ENCODE measurements around the gene RAB6A. TPM values are rescaled to one million over a fixed set of nuclear protein-coding genes. Genes with fewer than 3 reads are reported as not detected.

RAB6A gene
- total and polyA plus RNA-seq, 10 of the 15 experiments (the other 5 are each of a cell fraction or from before 2014, with no cell fraction given), result 9.8 to 107 (median 34.1) TPM

GRCh38 chr11:73663604-73664495 lies 97.0 kb downstream of the RAB6A start:
- intact Hi-C loops (cut with micrococcal nuclease; ENCODE audit: unreplicated experiment), result loop anchor here (5.0 kb wide), 1 partner anchor 247 kb away; no protein-coding TSS in a partner anchor
- CTCF ChIA-PET, result interaction anchor here (0.6 to 8.1 kb wide), 6 partner anchors 39 to 313 kb away, joined by 3 to 173 read pairs (median 48); partner anchors contain the start of gene RAB6A
- no peaks in the 10 kb centered on the region for H4K20me1 ChIP-seq (ENCODE audit: control insufficient read depth, insufficient read depth)
- FAIRE-seq (no peak), DNase-seq (ENCODE audit: low read depth, low spot score) (no peak), ATAC-seq (no peak)
- no peaks in the 10 kb centered on the region for H3K9me3 ChIP-seq (replicated peaks; ENCODE audit: control insufficient read depth, insufficient read depth, low read length)
- SMC1A ChIA-PET (ENCODE audit: uncharacterized antibody, unreplicated experiment), result interaction anchor here (1.3 to 6.3 kb wide), 6 partner anchors 16 to 313 kb away, joined by 3 to 79 read pairs (median 37); no protein-coding TSS in a partner anchor
- POLR2A ChIA-PET, result interaction anchor here (0.6 kb wide), 1 partner anchor 87 kb away, joined by 5 read pairs; no protein-coding TSS in a partner anchor
- H3K9ac ChIP-seq (ENCODE audit: control insufficient read depth, insufficient read depth, low read length), result no peak overlapping the region
- in situ Hi-C loops (cut with MboI), result loop anchor here (5.0 kb wide), 2 partner anchors 262 to 312 kb away; no protein-coding TSS in a partner anchor
- H2AFZ ChIP-seq (ENCODE audit: control insufficient read depth, low read depth, low read length), result no peak overlapping the region
- H3K36me3 ChIP-seq (ENCODE audit: control insufficient read depth in 2 of 2, insufficient read depth in 2 of 2, low read length in 1 of 2), result no peaks in the 10 kb centered on the region
- TF ChIP-seq CHD2 (IDR thresholded peaks at IDR 0.05; ENCODE audit: borderline replicate concordance, low read depth, low read length), result no peak
- no peak for TF ChIP-seq NR2F1 (conservative IDR thresholded peaks at IDR 0.05)
- TF ChIP-seq CEBPZ (IDR thresholded peaks at IDR 0.05; ENCODE audit: low read depth, low read length), result no peak
- TF ChIP-seq SIN3A (IDR thresholded peaks at IDR 0.05; ENCODE audit: low read depth, low read length), result no peak
- H3K79me2 ChIP-seq (ENCODE audit: control insufficient read depth, insufficient read depth, low read length), result no peaks in the 10 kb centered on the region
- H3K4me3 ChIP-seq, result no peak overlapping the region
- H3K4me1 ChIP-seq (ENCODE audit: control insufficient read depth, insufficient read depth, low read length), result no peaks in the 10 kb centered on the region
- RAD21 ChIA-PET (ENCODE audit: unreplicated experiment), result interaction anchor here (0.6 to 5.2 kb wide), 4 partner anchors 19 to 313 kb away, joined by 3 to 64 read pairs (median 4); no protein-coding TSS in a partner anchor
- WGBS (ENCODE audit: insufficient coverage, insufficient replicate concordance, low lambda C conversion rate, missing lambda C conversion rate), result 65% methylated on average over 3 of the region's 3 CpGs
- no peak overlapping the region for H3K27ac ChIP-seq (ENCODE audit: control insufficient read depth, insufficient read depth)
- BruUV-seq (replicated peaks), result no TSS peak
- H3K4me2 ChIP-seq (ENCODE audit: control insufficient read depth, insufficient read depth), result no peak overlapping the region
- no peaks in the 10 kb centered on the region for H3K27me3 ChIP-seq (replicated peaks in 1 of 2; ENCODE audit: control insufficient read depth in 2 of 2, insufficient read depth in 2 of 2, low read length in 1 of 2)

All from GM12878 (cell line).